Smooth muscle cell (in vitro differentiated cells): ENCODE data around the gene HCFC2. TPM values are rescaled to one million over a fixed set of nuclear protein-coding genes. Genes with fewer than 3 reads are reported as not detected.
A peak's percentile ranks its signal among the peaks of the same experiment; 100 is the strongest.

Experiments used
- DNase-seq: peaks from one replicate; lab custom pipeline; 2025; ENCODE audit not compliant: unreplicated experiment; lab: John Stamatoyannopoulos, UW
- H2AFZ ChIP-seq: fragments of 200-600 bp; sonication (generic); 2 replicates; pipeline ENCODE4 v1.6.0; 2016; ENCODE audit warnings: antibody characterized with exemption, low read depth, mild to moderate bottlenecking
- H3F3A ChIP-seq: fragments of 200-600 bp; sonication (generic); 2 replicates; pipeline ENCODE4 v1.6.0; 2017; ENCODE audit warnings: antibody characterized with exemption, low read depth
- H3K27ac ChIP-seq: fragments of 200-600 bp; sonication (generic); 2 replicates; pipeline ENCODE4 v1.5.1; 2016; ENCODE audit warnings: low read depth, mild to moderate bottlenecking
- H3K27me3 ChIP-seq: fragments of 200-600 bp; sonication (generic); 2 replicates; pipeline ENCODE4 v1.6.1; 2016; ENCODE audit warnings: low read depth, mild to moderate bottlenecking
- H3K36me3 ChIP-seq: fragments of 200-600 bp; sonication (generic); 2 replicates; pipeline ENCODE4 v1.5.1; 2016; ENCODE audit warnings: low read depth
- H3K4me1 ChIP-seq: fragments of 200-600 bp; sonication (generic); 2 replicates; pipeline ENCODE4 v1.5.1; 2016; ENCODE audit warnings: low read depth
- H3K4me2 ChIP-seq: fragments of 200-600 bp; sonication (generic); 2 replicates; pipeline ENCODE4 v1.6.0; 2016; ENCODE audit warnings: mild to moderate bottlenecking
- H3K4me3 ChIP-seq: fragments of 200-600 bp; sonication (generic); 2 replicates; pipeline ENCODE4 v1.5.1; 2016; ENCODE audit warnings: mild to moderate bottlenecking
- H3K79me2 ChIP-seq: fragments of 200-600 bp; sonication (generic); 2 replicates; pipeline ENCODE4 v1.6.0; 2016; ENCODE audit warnings: low read depth, mild to moderate bottlenecking
- H3K9ac ChIP-seq: fragments of 200-600 bp; sonication (generic); 2 replicates; pipeline ENCODE4 v1.6.0; 2016; ENCODE audit warnings: low read depth
- H3K9me3 ChIP-seq: fragments of 200-600 bp; sonication (generic); replicated peaks from 2 replicates; pipeline ENCODE4 v1.5.1; 2016; ENCODE audit warnings: low read depth
- H4K20me1 ChIP-seq: fragments of 200-600 bp; sonication (generic); 2 replicates; pipeline ENCODE4 v1.6.0; 2016; ENCODE audit warnings: low read depth
- WGBS: methylation state at CpG from one replicate; pipeline ENCODE4 v1.1.7; 2016; ENCODE audit warnings: low lambda C conversion rate; 5-methylcytosine and 5-hydroxymethylcytosine counted together
- polyA plus RNA-seq: library from polyadenylated mRNA; unstranded; fragments of >200 nt; fragmentation: Nextera tagmentation; extraction: Ambion mirVana; gene quantifications from 2 replicates; pipeline ENCODE4 v1.2.1, GENCODE V29; 2016
- total RNA-seq: library from RNA; depleted of rRNA; stranded (reverse); fragments of >200 nt; gene quantifications from 2 replicates; pipeline ENCODE4 v1.2.3, GENCODE V29; 2014
- TF ChIP-seq, protein P1 (sequence below): fragments of 200-600 bp; sonication (generic); IDR thresholded peaks from 2 replicates; pipeline ENCODE4 v1.5.1; 2017; ENCODE audit warnings: borderline replicate concordance, mild to moderate bottlenecking, antibody characterized with exemption; ENCODE audit not compliant: insufficient read depth, poor library complexity, severe bottlenecking

Gene HCFC2
- total and polyA plus RNA-seq, 2 experiments from 2014 or later: 9.1 to 17.8 TPM

DNA sequence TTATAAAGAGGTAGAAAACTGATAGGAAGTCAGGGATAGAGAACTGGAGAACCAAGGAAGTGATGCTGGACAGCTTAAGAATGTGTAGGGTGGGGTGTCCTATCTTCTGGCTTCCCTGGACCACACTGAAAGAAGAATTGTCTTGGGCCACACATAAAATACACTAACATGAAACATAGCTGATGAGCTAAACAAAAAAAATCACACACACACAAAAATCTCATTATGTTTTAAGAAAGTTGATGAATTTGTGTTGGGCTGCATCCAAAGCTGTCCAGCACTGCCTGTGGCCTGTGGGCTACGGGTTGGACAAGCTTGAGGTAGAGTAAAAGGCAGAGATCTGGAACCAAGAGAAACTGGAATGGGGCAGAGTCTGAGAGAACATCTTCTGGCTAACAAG, 21.8 kb upstream of the HCFC2 start:
- Histone ChIP-seq H3K27me3 (no peaks in the 10 kb centered on the region), H2AFZ (no peak overlapping the region), H3K79me2 (no peaks in the 10 kb centered on the region), H3K4me2 (no peak overlapping the region), H3K4me1 (no peaks in the 10 kb centered on the region), H4K20me1 (no peaks in the 10 kb centered on the region), H3K27ac (no peak overlapping the region), H3F3A (no peaks in the 10 kb centered on the region), H3K9ac (no peak overlapping the region), H3K9me3 (no peaks in the 10 kb centered on the region), H3K4me3 (no peak overlapping the region), H3K36me3 (no peaks in the 10 kb centered on the region)
- WGBS: 100% methylated on average over 1 of the region's 1 CpG
- no peak for DNase-seq
- TF ChIP-seq, protein P1, sequence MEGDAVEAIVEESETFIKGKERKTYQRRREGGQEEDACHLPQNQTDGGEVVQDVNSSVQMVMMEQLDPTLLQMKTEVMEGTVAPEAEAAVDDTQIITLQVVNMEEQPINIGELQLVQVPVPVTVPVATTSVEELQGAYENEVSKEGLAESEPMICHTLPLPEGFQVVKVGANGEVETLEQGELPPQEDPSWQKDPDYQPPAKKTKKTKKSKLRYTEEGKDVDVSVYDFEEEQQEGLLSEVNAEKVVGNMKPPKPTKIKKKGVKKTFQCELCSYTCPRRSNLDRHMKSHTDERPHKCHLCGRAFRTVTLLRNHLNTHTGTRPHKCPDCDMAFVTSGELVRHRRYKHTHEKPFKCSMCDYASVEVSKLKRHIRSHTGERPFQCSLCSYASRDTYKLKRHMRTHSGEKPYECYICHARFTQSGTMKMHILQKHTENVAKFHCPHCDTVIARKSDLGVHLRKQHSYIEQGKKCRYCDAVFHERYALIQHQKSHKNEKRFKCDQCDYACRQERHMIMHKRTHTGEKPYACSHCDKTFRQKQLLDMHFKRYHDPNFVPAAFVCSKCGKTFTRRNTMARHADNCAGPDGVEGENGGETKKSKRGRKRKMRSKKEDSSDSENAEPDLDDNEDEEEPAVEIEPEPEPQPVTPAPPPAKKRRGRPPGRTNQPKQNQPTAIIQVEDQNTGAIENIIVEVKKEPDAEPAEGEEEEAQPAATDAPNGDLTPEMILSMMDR: no peak

DNA sequence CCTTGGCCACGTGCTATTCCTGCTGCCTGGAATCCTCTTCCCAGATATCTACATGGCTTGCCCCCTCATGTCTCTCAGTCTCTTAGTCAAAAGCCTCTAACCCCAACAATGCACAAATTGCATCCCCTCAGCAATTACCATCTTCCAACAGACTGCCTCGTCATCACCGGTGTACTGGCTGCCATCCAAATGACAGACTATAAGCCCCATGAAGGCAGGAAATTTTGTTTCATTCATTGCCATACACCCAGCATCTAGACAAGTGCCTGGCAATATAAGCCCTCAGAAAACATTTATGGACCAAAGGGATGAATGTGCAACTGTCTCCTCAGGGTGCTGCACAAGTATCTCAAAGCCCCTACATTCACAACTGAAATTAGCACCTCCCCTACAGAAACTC, 20.2 kb upstream of the HCFC2 start:
- no peaks in the 10 kb centered on the region for H3K79me2 ChIP-seq
- no peaks in the 10 kb centered on the region for H3K36me3 ChIP-seq
- no peak overlapping the region for H3K27ac ChIP-seq
- no peaks in the 10 kb centered on the region for H3K9me3 ChIP-seq
- H3F3A ChIP-seq: no peaks in the 10 kb centered on the region
- 92% methylated on average over 3 of the region's 3 CpGs for WGBS
- H3K4me3 ChIP-seq: no peak overlapping the region
- H4K20me1 ChIP-seq: no peaks in the 10 kb centered on the region
- H3K9ac ChIP-seq: no peak overlapping the region
- no peak overlapping the region for H2AFZ ChIP-seq
- no peak for DNase-seq
- no peaks in the 10 kb centered on the region for H3K27me3 ChIP-seq
- TF ChIP-seq, protein P1: no peak
- no peak overlapping the region for H3K4me2 ChIP-seq
- no peaks in the 10 kb centered on the region for H3K4me1 ChIP-seq

DNA sequence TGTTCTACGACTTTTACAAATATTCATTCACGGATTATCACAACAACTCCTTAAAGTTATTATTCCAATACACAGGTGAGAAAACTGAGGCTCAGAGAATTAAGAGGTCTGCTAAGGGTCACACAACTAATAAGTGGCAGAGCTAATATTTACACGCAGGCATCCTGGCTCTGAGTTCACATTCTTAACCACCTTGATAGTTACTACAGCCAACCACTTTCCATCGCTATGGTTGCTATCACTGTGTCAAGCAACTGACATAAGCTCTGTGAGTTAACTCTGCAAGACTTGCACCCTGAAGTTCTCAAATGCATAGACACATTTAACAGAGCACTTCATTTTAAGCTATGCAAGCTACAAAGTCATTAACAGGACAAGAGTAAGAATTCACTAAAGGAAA, 18.0 kb upstream of the HCFC2 start:
- TF ChIP-seq, protein P1: no peak
- H2AFZ ChIP-seq: no peak overlapping the region
- no peak overlapping the region for H3K4me2 ChIP-seq
- H3K4me3 ChIP-seq: no peak overlapping the region
- no peak overlapping the region for H3K27ac ChIP-seq
- H3K27me3 ChIP-seq: no peaks in the 10 kb centered on the region
- no peaks in the 10 kb centered on the region for H3K36me3 ChIP-seq
- H3K79me2 ChIP-seq: no peaks in the 10 kb centered on the region
- peaks cover 4% of the 10 kb centered on the region for H3K4me1 ChIP-seq
- peaks cover 5% of the 10 kb centered on the region for H3F3A ChIP-seq
- no peak overlapping the region for H3K9ac ChIP-seq
- WGBS: 93% methylated on average over 4 of the region's 4 CpGs
- H4K20me1 ChIP-seq: no peaks in the 10 kb centered on the region
- DNase-seq: no peak
- H3K9me3 ChIP-seq: no peaks in the 10 kb centered on the region

DNA sequence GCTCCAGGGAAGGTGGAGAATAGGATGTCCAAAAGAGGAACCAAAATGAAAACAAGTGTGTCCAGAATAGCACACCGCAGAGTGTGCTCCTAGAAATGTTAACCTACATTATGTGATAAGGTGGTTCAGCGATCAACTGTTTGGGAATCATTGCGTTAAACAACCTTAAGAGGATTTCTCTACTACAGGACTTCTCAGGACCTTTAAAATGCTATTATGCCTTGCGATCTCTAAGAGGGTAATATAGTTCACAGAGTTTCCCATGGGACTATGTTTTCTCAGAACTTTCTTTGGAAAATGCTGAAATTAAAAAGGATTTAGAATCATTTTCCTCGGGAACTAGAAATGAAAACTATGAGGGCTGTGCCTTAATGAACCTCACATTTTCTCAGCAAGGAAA, 16.2 kb upstream of the HCFC2 start:
- WGBS: 95% methylated on average over 5 of the region's 5 CpGs
- no peaks in the 10 kb centered on the region for H3K36me3 ChIP-seq

More for the DNA sequence above, 16.2 kb upstream of the HCFC2 start:
- H3K4me1 ChIP-seq: peaks cover 4% of the 10 kb centered on the region
- H3K9ac ChIP-seq: no peak overlapping the region
- no peak overlapping the region for H2AFZ ChIP-seq
- H3K4me2 ChIP-seq: peak overlapping the region; percentile 90
- no peaks in the 10 kb centered on the region for H3K27me3 ChIP-seq
- no peaks in the 10 kb centered on the region for H3K79me2 ChIP-seq
- no peak for DNase-seq
- H3K4me3 ChIP-seq: no peak overlapping the region
- H3F3A ChIP-seq: peaks cover 5% of the 10 kb centered on the region
- TF ChIP-seq, protein P1: no peak
- no peak overlapping the region for H3K27ac ChIP-seq
- no peaks in the 10 kb centered on the region for H4K20me1 ChIP-seq
- no peaks in the 10 kb centered on the region for H3K9me3 ChIP-seq
